GM18870 (cell line): Measurements from ENCODE around the gene MTMR2.

Experiments used
- ATAC-seq: cut with Tn5 transposase; IDR thresholded peaks from one replicate; pipeline ENCODE4 v1.9.1; 2021; ENCODE audit warnings: moderate library complexity; ENCODE audit not compliant: unreplicated experiment

Gene MTMR2

GRCh38 chr11:95923728-95924413, at the start of gene MTMR2:
Gene MTMR2, minus strand, starts transcription at chr11:95924107. Its CDS starts 153 bp downstream, at chr11:95923954.
- ATAC-seq: peak; percentile 85

- ATAC-seq: no peak
Measured at GRCh38 chr11:95972060-95972459, 48.2 kb upstream of the MTMR2 start.

GRCh38 chr11:95968585-95968984, 44.7 kb upstream of the MTMR2 start:
- ATAC-seq: no peak

GRCh38 chr11:95964281-95964680, 40.4 kb upstream of the MTMR2 start:
- ATAC-seq: no peak

DNA sequence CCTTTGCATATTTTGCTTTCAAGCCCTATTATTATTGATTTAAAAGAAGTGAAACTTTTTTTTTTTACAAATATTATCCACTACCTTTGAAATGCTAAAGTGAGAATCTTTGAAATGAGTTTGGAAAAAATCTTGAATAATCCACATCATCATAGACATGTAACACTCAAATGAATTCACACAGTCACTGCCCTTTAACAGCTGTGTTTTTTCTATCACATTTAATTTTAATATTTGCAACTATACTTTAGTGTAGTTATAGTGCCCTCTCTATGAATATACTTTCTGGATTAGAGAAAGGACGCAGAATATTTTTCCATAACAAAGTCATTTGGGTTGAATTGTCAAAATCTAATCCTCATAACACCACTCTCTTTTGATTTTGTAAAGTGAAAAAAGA, 37.9 kb upstream of the MTMR2 start:
- no peak for ATAC-seq

- ATAC-seq: no peak
Measured at GRCh38 chr11:95950905-95951304, 27.0 kb upstream of the MTMR2 start.

- ATAC-seq: no peak
Measured at GRCh38 chr11:95948637-95949036, 24.7 kb upstream of the MTMR2 start.

DNA sequence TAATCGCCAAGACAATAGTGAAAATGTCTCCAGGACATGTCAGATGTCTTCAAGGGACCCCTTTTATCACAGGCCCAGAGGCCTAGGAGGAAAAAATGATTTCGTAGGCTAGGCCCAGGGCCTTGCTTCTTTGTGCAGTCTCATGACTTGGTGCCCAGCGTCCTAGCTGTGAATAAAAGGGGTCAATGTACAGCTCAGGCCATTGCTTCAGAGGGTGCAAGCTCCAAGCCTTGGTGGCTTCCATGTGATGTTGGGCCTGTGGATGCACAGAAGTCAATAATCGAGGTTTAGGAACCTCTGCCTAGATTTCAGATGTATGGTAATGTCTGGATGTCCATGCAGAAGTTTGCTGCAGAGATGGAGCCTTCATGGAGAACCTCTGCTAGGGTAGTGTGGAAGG, 20.7 kb upstream of the MTMR2 start:
- no peak for ATAC-seq

DNA sequence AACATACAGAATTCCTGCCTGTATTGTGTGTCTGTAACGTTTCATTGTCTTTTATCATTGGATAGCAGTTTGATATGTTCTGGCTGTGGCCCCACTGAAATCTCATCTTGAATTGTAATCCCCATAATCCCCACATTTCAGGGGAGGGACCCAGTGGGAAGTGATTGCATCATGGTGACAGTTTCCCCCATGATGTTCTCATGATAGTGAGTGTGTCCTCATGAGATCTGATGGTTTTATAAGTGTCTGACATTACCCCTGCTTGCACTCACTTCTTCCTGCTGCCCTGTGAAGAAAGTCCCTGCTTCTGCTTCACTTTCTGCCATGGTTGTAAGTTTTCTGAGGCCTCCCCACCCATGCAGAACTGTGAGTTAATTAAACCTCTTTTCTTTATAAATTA, 19.6 kb upstream of the MTMR2 start:
- ATAC-seq: no peak

- no peak for ATAC-seq
Measured at GRCh38 chr11:95939091-95939490, 15.2 kb upstream of the MTMR2 start.

GRCh38 chr11:95937358-95937757, 13.5 kb upstream of the MTMR2 start:
- ATAC-seq: no peak

- no peak for ATAC-seq
Measured at GRCh38 chr11:95933594-95933993, 9.7 kb upstream of the MTMR2 start.

DNA sequence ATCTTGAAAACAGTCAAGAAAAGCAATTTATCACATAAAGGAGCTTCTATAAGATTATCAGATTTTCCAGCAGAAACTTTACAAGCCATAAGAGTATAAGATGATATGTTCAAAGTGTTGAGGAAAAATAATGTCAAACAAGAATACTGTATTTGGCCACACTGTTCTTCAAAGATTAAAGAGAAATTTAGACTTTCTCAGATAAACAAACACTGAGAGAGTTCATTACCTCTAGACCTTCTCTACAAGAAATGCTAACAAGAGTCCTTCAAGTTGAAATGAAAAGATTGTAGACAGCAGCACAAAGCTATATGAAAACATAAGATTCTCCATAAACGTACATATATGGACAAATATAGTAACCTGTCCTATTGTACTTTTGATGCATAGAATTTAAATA, 8.0 kb upstream of the MTMR2 start:
- ATAC-seq: no peak

DNA sequence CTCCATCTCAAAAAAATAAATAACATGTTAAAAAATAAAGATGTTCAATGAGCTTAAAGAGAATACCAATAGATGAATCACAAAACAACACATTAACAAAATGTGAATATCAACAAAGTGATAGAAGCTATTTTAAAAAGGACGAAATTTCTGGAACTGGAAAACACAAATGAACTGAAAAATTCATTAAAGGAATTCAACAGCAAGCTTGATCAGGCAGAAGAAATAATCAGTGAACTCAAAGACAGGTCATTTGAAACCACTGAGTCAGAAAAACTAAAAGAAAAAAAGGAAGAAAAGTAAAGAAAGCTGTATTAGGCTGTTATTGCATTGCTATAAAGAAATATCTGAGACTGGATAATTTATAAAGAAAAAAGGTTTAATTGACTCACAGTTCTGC, 7.0 kb upstream of the MTMR2 start:
- no peak for ATAC-seq

DNA sequence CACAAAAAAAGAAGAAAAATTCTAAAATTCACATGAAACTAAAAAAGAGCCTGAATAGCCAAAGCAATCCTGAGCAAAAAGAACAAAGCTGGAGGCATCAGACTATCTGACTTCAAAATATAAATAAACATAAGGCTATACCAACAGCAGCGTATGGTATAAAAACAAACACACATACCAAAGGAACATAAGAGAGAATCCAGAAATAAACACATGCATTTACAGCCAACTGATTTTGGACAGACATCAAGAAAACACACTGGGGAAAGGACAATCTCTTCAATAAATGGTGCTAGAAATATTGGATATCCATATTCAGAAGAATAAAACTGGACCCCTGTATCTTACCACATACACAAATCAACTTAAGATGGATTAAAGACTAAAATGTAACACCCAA, 2.8 kb upstream of the MTMR2 start:
- ATAC-seq: no peak

DNA sequence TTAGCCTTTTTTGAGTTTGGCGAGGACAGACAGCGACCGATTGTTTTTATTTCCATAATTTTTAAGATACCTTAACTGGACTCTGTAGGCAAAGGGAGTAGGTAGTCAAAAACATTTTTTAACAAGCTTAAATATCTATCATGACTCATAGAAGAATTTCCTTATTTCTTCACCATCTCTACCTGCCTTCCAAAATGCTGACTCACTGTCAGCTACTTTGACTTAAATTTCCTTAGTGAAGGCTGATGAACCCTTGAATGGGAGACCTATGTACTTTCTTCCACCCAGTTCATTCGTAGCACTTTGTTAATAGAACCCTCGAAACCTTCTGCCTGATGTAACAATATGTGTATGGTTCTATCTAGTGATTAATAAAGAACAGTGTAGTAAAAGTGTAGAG, 1.1 kb upstream of the MTMR2 start:
- no peak for ATAC-seq

- ATAC-seq: no peak
Measured at GRCh38 chr11:95924414-95924760, 480 bp upstream of the MTMR2 start.

DNA sequence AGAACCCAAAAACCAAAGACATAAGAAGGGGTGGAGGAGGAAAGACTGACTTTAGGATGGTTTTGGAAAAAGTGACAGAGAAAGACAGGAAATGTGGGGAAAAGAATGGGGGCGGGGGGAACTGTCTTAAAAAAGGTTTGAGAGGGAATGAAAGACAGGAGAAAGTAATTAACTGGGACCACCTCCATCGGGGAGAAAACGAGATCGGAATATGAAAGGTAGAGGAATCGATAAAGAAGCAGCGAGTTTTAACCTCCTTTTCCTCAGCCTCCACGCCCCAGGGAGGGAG, 524 bp downstream of the MTMR2 start:
- no peak for ATAC-seq

DNA sequence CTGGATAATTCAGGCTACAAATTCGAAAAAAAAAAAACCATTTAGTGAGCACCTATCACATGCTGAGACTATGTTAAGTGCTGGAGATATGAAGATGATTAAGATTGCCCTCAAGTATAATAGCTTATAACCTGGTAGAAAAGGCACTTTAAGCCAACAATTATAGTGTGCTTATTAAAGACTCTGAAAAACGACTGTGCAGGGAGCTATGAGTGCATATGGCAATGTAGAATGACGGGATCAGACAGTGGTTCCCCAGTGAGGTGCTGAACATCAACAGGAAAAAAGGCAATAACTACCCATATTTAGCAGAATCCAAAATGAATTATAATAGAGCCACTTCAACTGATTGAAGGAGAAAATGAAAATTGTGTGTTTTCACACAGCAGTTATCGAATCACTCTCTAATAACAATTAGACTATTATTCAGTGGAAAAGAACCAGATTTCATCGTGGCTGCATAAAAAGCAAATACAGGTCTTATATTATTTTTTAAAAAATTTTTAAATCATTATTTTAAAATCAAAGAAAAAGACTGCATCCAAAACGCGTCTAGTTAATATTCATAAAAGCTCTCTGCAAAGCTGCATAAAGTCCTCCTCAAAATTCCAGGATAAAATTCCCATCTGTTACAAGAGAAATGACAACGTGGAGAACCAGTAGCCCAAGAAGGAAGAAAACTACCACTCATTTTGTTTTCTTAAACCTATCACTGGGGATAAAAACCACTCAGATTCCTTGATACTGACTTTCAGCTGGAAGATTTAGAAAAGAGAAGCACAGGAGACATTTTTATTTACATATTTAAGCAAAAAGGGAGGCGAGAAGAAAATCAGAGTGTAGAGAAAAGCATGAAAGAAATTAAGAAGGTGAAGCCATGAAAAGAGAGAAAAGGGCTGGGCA, 1.1 kb downstream of the MTMR2 start:
- no peak for ATAC-seq

- ATAC-seq: no peak
Measured at GRCh38 chr11:95922099-95922498, 1.8 kb downstream of the MTMR2 start.

- ATAC-seq: no peak
Measured at GRCh38 chr11:95920460-95921105, 3.3 kb downstream of the MTMR2 start.

DNA sequence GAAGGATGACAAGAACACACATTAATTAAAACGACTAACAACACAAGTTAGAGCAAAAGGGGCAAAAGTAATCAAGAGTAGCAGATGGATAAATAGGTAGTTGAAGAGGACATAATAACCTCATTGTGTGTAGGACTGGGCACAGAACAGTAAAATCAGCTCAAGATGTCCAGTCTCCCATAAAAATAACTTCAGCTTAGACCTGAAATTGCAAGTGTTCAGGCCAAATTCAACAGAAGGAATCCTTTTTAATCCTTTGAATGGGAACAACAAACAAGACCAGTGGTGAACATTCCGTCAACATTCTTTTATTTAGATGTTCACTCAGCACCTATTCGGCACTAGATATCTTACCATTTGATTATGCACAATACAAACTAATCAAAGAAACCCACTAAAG, 4.4 kb downstream of the MTMR2 start:
- no peak for ATAC-seq
